GM21526 (cell line): ENCODE data around the gene CHMP6.
"Not testable (repeated sequence)": the region's sequence is repeated elsewhere in the genome, so short reads cannot be mapped to it uniquely, and the experiment has no call there.

Experiments
- ATAC-seq: cut with Tn5 transposase; IDR thresholded peaks from one replicate; pipeline ENCODE4 v1.9.1; 2021; ENCODE audit warnings: moderate library complexity; ENCODE audit not compliant: unreplicated experiment, low FRiP score

Gene CHMP6

DNA sequence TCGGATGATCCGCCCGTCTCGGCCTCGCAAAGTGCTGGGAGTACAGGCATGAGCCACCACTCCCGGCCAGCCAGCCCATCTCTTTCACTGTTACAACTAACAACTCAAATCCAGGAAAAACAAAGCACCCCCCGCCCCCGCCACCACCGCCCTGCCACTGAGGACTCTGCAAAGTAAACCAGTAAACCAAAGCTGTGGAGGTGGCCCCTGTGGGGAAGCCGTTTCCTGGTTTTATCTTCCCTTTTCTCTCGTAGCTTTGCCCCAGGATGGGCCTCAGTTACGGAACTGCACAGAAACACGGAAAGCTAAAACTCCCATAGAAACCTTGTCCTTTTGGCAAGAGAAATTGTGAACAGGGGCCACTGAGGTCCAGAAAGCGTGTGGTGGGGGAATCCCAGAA, 17.5 kb downstream of the CHMP6 start:
- no peak for ATAC-seq

GRCh38 chr17:81010935-81011334, 19.3 kb downstream of the CHMP6 start:
- ATAC-seq = no peak

GRCh38 chr17:81011951-81012350, 20.3 kb downstream of the CHMP6 start:
- ATAC-seq = no peak

DNA sequence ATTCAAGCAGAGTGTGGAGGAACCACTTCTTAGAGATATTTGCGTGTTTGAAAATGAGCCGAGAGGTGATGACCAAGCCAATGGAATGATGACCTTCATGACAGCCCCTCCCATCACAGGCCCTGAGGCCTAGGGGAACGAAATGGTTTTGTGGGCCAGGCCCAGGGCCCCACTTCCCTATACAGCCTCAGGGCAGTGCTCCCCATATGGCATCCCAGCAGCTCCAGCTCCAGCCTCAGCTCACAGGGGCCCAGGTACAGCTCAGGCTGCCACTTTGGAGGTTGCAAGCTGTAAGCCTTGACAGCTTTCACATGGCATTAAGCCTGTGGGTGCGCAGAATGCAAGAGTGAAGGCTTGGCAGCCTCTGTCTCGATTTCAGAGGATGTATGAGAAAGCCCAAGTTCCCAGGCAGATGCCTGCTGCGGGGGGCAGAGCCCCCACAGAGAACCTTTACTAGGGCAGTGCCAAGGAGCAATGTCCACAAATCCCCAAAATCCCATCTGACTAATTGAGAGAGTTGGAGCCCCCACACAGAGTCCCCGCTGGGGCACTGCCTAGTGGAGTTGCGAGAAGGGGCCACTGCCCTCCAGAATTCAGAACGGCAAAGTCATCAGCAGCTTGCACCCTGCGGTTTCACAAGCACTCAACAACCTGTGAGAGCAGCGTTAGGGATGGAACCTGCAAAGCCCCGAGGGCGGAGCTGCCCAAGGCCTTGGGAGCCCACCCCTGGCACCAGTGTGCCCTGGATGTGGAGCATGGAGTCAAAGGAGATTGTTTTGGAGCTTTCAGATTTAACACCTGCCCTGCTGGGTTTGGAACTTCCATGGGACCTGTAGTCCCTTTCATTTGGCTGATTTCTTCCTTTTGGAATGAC, 21.2 kb downstream of the CHMP6 start:
- ATAC-seq = no peak

- no peak for ATAC-seq
Measured at GRCh38 chr17:81013642-81014041, 22.0 kb downstream of the CHMP6 start.

GRCh38 chr17:81015136-81015535, 23.5 kb downstream of the CHMP6 start:
- no peak for ATAC-seq

DNA sequence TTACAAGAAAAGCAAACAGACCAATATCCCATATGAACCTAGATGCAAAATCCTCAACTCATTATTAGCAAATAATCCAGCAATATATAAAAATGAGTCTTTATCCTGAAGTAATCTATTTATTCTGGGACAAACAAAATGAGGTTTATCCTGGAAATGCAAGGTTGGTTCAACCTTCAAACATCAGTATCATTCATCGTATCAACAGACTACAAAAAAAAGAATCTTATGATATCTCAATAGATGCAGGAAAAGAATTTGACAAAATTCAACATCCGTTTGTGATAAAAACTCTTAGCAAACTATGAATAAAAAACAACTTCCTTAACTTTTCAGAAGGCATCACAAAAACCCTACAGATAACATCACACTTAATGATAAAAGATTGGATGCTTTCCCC, 24.9 kb downstream of the CHMP6 start:
- no peak for ATAC-seq

DNA sequence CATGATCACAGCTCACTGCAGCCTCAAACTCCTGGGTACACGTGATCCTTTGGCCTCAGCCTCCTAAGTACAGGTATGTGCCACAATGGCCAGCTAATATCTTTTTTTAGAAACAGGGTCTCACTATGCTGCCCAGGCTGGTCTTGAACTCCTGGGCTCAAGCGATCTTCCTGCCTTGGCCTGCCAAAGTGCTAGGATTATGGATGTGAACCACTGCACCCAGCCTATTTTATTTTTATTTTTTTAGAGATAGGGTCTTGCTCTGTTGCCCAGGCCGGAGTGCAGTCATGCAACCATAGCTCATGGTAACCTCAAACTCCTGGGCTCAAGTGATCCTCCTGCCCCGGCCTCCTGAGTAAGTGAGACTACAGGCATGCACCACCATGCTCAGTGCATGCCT, 25.7 kb downstream of the CHMP6 start:
- ATAC-seq = not testable (repeated sequence)

- no peak for ATAC-seq
Measured at GRCh38 chr17:81018044-81018802, 26.6 kb downstream of the CHMP6 start.

- no peak for ATAC-seq
Measured at GRCh38 chr17:81019563-81020442, 28.2 kb downstream of the CHMP6 start.

GRCh38 chr17:81020443-81020766, 28.8 kb downstream of the CHMP6 start:
- no peak for ATAC-seq

- no peak for ATAC-seq
Measured at GRCh38 chr17:81020767-81021497, 29.3 kb downstream of the CHMP6 start.

GRCh38 chr17:81021531-81022343, 30.1 kb downstream of the CHMP6 start:
- no peak for ATAC-seq

DNA sequence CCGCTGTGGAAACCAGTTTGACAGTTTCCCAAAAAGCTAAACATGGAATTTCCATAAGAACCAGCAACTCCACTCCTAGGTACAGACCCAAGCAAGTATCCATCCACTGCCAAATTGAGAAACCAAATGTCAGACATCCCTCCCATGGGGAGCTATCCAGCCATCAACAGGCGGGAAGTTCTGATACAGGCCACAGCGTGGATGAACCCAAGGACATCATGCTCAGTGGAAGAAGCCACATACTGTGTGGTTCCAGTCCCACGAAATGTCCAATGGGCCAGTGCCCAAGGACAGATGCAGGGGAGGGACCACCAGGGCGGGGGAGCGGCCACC, 30.7 kb downstream of the CHMP6 start:
- no peak for ATAC-seq

GRCh38 chr17:81025065-81025740, 33.6 kb downstream of the CHMP6 start:
- no peak for ATAC-seq

GRCh38 chr17:81025741-81026129, 34.1 kb downstream of the CHMP6 start:
- ATAC-seq = no peak

- no peak for ATAC-seq
Measured at GRCh38 chr17:81026266-81027036, 34.8 kb downstream of the CHMP6 start.

DNA sequence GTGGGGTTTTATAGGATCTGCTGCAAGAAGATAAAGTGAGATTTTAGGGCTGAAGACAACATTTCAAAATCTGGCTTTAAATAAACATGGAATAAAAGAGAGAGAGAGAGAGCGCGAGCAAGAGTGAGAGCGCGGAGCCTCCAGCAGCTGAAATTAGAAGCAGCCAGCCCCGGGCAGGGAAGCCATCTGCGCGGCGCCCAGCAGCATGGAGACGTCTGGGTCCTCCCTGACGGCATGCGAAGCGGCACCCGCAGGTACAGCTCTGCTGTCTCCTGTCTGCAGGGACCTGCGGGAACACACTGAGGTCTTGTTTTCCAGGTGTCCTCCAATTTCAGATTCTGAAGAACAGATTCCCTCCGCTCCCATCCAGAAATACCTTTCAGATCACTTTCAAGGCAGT, 35.4 kb downstream of the CHMP6 start:
- no peak for ATAC-seq
